HT-29 (cell line): ENCODE results near the gene DGKD. TPM values are rescaled to one million over a fixed set of nuclear protein-coding genes. Genes with fewer than 3 reads are reported as not detected.
"Not testable (repeated sequence)": the region's sequence is repeated elsewhere in the genome, so short reads cannot be mapped to it uniquely, and the experiment has no call there.

Experiments used
- DNase-seq: peaks from one replicate; pipeline ENCODE4 v3.0.0-alpha.2; 2015; ENCODE audit warnings: low spot score
- total RNA-seq: library from RNA; depleted of rRNA; stranded (reverse); fragments of >200 nt; shearing (Covaris generic); gene quantifications from 2 replicates; pipeline ENCODE4 v1.2.3, GENCODE V29; 2014

Gene DGKD
- total RNA-seq, 1 experiment from 2014 or later: 18.7 TPM

DNA sequence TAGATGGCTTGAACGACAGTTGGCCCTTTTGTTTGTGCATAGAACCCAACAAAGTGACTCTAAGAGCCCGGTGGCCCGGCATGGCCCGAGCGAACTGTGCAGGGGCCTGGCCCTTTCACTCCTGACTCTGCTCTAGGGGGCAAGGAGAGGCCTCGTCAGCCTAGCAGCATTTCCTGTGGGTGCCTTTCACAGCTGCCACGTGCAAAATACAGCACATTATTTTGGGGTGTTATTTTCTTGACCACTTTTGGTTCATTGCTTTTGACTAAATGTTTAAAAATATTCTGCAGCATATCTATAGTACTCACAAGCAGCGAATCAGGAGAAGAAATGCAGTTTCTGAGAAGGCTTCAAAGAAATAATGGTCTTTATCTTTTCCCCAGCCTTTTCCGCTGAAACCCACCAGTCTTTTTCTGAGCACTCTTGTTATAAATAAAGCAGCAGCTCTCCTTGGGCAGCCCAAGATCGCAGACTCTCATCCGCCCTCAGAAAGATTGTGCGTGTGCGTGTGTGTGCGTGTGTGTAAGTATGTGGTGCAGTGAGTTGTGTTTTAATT is 31.3 kb downstream of the DGKD start:
- DNase-seq: peak; percentile 20

DNA sequence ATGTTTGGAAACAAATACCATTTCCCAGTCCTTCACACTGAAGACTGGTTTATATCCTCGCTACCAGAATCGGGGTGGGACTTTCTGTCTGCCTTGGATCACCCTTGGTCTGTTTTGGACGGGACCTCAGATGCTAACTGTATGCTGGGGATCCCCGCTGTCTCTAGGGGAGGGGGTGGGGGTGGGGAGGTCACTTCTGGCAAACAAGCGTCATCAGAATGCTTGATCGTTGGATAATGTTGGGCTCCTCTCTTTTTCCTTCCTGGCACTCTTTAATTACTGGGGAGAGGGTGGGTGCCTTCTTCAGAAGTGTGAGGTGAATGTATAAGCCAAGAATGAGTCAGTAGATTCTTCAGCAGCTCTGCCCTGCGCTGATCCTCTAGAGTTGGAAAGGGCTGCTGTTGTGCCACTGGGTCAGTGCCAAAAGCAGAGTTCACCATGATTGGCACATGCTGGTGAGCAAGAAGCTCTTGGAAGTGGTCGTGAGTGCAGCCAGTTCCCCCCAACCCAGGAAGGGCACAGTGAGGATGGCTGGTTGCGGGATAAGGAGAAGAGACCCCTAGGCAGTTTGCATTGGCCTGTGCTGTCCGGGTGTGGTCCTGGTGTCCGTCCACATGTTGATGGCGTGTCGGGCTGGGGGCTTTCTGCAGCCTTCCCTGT is 32.2 kb downstream of the DGKD start:
- peak; percentile 84 for DNase-seq

DNA sequence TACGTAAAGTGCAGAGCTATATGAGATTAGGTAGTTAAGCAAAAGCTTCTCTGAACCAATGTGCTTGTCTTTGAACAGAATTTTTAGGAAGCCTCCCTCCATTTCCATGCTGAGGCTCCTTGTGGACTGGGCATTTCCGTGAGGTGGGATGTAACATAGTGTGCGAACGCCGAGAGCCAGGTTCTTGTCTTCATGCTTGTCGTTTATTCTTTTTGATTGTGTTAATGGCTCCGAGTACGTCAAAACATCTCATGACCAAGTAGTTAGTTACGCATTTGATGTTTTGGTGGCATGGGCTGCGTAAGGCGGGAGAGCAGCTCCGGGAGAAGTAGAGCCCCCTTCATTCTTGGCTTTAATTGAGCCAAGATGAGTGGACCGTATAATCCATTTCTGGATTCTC is 32.9 kb downstream of the DGKD start:
- DNase-seq: no peak

DNA sequence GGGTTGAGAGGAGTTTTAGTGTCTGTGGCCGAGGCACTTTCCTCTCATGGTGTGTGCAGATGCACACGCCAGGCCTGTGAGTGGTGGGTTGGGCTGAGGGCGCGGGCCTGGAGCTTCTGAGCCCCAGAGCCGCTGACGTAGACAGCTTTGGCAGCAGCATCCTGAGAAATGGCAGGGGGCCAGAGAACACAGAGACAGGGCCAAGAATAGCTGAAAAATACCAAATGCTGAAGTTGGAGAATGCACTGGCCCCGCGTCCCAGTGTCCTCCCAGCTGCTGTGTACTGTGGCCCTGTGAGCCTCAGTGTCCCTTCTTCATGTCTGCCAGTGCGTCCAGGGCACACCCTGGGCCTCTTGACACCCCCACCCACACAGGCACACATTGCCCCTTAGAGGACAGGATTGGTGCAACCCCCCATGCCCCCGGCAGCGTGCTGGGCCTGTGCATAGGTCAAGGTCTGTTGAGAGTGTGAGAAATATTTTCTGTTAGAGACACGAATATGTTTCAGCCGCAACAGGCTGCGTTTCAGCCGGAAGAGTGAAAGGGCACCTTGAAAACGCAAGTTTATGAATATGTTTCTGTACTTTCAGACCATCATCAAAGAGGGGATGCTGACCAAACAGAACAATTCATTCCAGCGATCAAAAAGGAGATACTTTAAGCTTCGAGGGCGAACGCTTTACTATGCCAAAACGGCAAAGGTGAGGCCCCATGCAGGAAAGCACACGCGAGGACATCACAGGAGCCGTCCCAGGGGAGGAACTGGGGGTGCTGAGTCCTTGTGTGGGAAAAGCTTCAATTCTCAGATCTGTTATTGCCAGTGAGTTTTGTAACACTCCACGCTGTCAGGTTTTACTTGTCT is 33.6 kb downstream of the DGKD start:
- no peak for DNase-seq

DNA sequence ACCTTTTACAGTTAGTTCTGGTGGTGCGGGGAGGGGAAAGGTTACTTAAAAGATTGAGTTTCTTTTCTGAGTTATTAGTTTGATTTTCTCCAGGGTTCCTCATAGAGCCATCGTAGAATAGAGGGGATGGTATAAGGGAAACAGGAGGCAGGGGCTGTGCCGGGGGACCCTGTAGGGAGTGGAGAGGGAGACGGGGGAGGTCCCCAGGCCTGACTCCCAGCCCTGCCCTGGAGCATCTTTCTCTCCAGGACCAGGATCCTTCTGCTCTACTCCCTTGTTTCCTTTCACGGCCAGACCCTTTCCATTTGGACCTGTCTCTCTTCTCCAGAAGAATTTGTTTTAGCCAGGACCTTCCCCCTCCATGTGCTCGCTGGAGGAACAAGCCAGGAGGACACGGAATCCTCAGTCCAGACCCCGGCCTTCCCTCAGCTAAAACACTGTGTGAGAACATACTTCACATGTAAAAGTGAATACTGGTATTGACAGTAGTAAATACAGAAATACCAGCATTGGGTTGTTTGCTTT is 35.4 kb downstream of the DGKD start:
- no peak for DNase-seq

DNA sequence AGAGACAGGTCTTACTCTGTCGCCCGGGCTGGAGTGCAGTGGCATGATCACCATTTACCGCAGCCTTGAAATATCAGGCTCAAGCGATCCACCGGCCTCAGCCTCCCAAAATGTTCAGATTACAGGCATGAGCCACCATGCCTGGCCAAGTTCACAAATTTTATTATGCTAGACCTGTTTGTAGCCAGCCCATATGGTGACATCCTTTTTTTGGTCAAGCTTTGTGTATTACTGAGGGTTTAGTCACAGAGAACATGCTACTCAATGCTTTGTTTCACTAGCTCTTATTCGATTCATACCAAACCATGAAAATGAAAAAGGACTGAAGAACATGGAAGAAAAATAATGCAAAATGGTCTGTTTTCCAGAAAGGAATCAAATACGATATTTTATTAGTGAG is 41.4 kb downstream of the DGKD start:
- no peak for DNase-seq

DNA sequence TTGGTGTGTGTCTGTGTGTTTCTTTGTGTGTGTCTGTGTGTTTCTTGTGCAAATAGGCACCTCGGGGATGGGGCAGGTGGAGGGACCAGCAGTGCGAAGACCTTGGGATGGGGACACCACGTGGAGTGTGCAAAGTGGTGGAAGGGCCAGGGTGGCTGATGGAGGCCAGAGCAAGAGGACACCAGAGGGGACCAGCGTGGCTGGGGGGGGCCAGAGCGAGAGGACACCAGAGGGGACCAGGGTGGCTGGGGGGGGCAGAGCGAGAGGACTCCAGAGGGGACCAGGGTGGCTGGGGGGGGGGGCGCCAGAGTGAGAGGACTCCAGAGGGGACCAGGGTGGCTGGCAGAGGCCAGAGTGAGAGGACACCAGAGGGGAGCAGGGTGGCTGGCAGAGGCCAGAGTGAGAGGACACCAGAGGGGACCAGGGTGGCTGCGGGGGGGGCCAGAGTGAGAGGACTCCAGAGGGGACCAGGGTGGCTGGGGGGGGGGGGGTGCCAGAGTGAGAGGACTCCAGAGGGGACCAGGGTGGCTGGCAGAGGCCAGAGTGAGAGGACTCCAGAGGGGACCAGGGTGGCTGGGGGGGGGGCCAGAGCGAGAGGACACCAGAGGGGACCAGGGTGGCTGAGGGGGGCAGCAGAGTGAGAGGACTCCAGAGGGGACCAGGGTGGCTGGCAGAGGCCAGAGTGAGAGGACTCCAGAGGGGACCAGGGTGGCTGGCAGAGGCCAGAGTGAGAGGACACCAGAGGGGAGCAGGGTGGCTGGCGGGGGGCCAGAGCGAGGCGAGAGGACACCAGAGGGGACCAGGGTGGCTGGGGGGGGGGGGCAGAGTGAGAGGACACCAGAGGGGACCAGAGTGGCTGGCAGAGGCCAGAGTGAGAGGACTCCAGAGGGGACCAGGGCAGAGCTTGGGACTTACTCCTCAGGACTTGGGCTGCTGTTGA is 42.7 kb downstream of the DGKD start:
- not testable (repeated sequence) for DNase-seq

DNA sequence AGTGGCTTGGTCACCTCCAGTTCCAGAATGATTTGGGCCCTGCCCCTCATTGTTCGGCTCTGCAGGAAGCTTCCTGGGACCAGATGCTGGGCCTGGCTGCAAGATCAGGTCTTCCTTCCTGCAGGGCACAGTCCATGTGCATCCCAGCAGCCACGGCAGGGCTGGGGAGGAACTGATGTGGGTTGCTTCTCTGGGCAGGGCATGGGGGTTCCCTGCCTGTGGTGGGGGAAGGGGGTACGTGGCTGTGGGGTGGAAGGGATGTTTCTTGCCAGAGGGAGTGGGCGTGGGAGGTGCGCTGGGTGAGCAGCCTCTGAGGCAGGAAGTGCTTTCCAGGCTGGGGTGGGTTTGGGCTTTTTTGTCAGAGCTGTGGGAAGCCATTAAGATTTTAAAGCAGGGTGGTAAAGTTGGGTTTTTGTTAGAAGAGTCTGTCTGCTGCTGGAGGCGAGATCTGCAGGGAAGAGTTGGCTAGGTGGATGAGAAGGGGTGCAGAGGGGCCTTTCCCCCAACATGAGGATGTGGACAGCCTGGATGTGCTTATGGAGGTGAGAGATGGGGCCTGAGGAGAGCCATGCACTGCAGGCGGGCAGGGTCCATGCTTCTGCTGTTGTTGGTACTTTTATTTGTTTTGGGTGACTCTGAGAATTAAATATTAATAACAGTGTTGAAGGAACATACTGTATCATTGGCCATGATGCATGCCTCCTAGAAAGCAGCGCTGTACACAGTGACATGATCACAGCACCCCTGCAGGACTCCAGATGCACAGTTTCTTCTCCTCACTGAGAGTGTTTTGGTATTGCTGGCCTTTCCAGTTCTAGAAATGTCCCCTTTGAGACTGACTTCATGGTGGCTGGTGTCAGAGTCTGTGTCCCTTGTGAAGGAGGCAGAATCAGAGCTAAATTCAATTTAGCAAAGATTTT is 45.3 kb downstream of the DGKD start:
- DNase-seq: no peak

DNA sequence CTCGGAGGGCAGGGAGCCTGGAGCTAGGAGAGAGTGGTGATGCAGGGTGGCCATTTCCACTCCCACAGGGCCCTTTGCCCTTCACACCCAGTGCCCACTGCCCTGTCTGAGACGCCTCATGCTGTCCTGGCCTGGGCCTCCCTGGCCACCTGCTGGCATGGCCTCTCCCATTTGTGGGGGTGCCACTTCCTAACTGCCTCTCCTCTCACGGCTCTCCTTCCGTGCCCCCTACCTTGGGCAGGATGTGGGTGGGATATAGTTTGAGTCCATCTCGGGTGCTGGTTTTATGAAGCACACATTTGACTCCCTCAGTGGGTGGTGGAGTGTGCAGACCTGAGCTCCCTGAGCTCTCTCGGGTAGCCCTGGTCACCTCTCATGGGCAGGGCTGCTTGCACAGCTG is 46.0 kb downstream of the DGKD start:
- no peak for DNase-seq

DNA sequence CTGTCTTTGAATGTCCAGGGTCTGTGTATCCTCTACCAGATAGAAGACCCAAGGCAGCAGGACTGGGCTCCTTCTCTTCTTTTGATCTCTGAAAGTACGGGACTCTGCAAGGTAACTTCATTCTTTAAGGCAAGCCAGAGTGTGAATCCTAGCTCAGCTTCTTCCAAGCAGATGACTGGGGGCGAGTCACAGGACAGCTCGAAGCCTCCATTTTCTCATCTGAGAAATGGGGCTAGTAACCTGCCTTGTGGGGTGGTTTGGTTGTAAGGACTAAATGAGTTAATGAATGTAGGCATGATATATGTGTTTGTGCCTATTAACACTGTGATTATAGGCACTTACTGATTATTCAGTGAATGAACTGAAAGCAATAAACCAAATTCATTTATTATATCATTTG is 46.7 kb downstream of the DGKD start:
- no peak for DNase-seq

DNA sequence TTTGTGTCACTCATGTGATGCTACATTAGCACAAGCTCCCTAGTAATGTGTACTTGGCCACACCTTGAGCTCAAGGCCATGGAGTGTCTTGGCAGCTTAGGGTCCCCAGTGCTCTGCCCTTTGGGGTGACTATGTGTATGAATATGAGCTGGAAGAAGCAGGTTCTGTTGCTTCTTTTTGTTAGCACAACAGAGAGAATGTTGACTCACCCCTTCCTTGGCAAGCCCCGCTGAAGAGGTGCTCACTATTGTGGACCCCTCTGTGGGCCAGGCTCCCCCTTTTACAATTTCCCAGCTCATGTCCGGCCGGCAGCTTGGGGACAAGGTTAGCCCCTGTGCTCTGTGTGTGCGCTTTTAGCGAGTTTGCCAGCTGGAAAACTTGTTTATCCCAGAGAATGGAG is 48.1 kb downstream of the DGKD start:
- DNase-seq: no peak

DNA sequence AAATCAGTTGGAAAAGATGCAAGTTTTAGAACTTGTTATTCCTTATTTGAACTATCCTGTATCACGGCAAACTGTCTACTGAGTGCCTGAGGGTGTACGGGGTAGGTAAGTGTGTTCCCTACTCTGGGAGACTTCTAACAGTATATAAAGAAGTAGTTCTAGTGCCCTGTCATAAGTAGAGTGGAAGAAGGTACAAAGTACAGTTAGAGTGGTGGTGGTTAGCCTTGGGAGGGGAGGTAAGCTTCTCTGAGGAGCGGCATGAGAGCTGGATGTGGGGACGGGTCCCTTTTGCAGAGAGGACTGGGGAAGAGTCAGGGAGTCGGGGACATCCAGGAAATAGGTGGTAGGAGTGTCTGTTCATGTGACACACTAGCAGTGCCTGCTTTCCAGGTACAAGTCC is 48.5 kb downstream of the DGKD start:
- DNase-seq: no peak

DNA sequence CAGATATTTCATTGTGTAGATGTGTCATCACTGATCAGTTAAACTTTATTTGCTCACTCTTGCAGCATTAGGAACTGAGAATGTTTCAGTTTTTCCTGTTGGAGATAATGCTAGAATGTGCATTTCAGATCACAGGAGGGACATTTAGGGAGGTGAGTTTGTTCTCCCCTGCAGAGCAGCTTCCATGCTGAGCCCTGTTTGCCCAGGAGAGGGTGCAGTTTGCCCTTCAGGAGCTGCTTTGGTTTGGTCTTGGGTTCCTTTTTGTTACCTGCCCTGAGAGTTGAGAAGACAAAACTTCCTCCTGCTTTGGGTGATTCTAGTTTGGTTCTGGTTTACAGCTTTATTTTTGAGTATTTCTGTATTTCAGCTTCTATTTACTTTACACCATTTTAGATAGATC is 49.9 kb downstream of the DGKD start:
- peak; percentile 69 for DNase-seq

DNA sequence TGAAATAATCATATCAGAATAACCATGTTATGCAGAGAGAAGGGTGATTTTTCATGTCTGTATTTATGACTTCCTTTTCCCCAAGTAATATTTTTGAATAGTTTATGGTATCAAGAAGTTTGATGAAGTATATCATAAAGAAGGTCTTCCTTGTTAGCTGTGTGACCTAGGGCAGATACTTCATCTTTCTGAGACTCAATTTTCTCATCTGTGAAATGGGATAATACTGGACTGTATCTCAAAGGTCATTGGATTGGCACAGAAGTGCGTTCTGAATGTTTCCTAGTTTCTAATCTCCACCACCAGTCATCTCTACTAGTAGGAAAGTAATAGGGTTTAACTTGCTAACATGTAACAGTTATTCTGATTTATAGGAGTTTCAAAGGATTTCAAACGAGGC is 52.6 kb downstream of the DGKD start:
- DNase-seq: no peak

DNA sequence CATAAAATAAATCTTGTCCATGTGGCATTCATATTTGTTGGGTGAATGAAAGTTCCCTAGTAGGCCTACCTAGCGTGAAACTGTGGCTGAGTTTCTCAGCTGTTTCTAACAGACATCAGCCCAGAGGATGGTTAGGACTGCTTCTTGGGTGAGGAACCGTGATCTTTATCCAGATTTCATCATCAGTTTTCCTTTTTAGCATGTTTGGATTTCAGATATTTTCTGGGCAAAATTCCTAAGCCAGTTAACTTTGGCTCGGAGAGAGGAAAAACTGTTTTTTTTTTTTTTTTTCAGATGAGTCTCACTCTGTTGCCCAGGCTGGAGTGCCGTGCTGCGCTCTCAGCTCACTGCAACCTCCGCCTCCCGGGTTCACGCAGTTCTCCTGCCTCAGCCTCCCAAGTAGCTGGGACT is 53.5 kb downstream of the DGKD start:
- no peak for DNase-seq

DNA sequence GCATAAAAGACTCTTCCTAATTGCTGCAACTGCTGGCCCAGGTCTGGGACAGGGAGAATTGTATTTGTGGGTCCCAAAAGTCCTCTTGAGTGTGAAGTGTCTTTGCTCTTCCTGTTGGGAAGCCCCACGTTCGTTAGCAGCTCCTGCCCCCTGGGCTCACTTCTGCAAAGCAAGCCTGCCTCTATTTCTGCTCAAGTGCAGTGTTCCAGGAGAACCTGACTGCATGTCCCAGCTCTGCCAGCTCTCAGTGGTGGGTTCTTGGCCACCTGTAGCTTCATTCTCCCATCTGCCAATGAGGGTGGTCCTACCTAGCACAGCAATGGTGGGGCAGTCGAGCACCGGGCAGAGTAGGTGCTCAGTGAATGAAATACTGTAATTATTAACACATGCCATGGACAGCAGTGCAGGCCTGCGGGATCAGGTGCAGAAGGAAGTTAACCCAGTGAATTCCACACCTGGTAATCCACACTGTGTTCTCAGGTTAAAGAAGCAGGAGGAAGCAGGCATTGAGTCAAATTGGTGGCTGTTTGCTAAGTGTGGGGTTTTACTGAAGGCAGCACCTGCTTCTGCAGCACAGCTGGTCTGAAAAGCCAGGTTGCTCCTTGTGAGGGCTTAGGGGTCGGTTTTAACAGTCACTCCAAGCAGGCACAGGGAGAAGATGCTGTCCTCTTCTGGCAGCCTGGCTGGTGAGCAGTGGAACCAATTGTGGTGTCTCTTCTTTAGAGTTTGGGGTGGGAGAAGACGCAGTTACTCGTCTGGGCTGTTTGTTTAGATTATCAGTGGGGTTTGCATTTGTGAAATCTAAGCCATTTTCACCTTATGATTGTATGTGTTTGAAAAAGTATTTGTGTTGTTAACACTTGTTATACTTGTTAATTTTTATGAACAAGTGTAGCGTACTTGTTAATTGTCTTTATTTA is 54.3 kb downstream of the DGKD start:
- DNase-seq: no peak

DNA sequence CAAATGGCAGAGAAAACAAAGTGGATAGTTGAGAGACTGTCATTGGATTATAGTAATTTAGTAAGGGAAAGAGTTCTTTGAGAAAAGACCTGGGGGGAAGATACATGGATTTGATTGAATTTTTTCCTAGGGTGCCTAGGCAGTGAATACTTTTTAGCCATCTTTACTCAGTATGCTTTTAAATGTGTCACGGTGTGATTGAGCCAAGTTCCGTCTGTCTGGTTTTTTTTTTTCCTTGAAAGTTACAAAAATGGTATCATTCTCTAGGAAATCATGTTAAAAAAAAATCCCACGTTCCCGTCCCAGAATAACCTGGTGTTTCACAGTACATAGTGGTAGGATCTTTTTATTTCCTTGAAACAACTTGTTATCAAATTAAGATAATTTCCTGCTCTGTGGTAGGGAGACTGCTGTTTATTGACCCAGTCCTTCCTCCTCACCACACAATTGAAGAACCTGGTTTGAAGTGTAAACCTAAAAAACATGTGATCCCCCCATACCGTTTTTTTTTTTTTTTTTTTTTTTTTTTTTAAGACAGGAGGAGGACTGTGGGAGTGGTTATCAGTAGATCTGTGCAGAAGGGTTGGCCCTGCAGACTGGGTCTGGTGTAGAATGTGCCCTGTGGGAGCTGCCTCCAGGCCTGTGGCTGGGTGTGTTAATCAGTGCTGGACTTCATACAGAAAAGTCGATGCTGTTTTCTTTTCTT is 55.1 kb downstream of the DGKD start:
- no peak for DNase-seq

DNA sequence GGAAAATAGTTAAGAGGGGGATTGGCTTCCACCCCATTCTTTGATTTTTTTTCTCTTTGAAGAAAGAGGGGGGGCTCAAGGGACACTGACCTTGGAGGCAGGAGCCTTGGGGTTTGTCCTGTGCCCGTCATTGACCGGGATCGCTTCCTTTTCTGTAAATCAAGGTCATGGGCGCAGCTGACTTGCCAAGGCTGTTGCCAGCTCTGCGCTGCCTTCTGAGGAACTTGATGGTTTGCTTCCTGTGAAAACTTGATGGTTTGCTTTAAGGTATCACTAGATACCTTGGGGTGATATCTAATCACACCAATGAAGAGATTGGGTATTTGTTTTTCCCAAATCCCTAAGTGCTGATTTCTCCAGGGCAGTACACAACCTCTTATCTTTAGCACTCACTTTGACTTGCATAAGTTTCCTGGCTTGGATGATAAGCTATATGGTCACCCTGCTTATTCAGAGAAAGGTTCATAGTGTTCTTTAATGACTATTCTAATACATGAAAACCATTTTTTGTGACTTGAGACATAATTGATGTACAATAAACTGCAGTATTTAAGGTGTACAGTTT is 56.0 kb downstream of the DGKD start:
- DNase-seq: no peak
